ENCODE measurements around the gene ATP1B4. TPM values are rescaled to one million over a fixed set of nuclear protein-coding genes. Genes with fewer than 3 reads are reported as not detected.

ATP1B4 gene
- total and polyA plus RNA-seq, 2 of the 13 experiments (the other 11 are each of a cell fraction or from before 2014, with no cell fraction given) = not detected

DNA sequence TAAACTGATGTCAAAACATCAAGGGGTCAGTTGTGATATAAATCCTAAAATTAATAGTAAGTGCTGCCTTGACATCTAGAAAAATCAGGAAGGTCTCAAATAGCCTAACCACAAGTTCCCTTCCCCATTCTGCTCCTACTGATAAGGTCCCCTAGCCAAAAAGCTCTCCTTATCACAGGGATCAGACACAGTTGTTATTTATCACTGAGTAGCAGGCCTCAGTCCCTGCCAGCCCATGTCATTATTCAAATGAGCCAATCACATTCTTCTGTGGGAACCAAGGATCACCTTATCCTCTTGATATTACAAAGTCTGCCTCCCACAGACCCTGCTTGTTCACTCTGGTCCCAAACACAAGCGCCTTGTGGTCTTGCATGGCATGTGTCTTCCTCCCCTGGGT, 27.3 kb upstream of the ATP1B4 start:
- H3K9me3 ChIP-seq (ENCODE audit: low read length) = peaks cover 8% of the 10 kb centered on the region
- no peaks in the 10 kb centered on the region for H4K20me1 ChIP-seq (ENCODE audit: insufficient read depth, low read length)
- ATAC-seq = no peak
- H3K27ac ChIP-seq (ENCODE audit: extremely low read length, insufficient read depth, low read length) = no peak overlapping the region
- no peaks in the 10 kb centered on the region for H3K79me2 ChIP-seq (ENCODE audit: insufficient read depth, low read length)
- no peak for FAIRE-seq
- H3K9ac ChIP-seq (ENCODE audit: insufficient read depth, low read depth, low read length) = no peak overlapping the region
- H3K4me1 ChIP-seq (ENCODE audit: insufficient read depth, low read length) = no peaks in the 10 kb centered on the region
- BruUV-seq (replicated peaks) = no TSS peak
- DNase-seq (ENCODE audit: low spot score) = no peak
- no peak for TF ChIP-seq ETV6 (CRISPR knock-in tag; conservative IDR thresholded peaks at IDR 0.05)
- TF ChIP-seq PCBP1 (IDR thresholded peaks at IDR 0.05; ENCODE audit: borderline replicate concordance, low read depth, low read length) = no peak
- TF ChIP-seq TOE1 (CRISPR knock-in tag; IDR thresholded peaks at IDR 0.05) = no peak
- TF ChIP-seq ZNF496 (CRISPR knock-in tag; IDR thresholded peaks at IDR 0.05; ENCODE audit: insufficient replicate concordance) = no peak
- no peak for TF ChIP-seq HNF1B (CRISPR knock-in tag; IDR thresholded peaks at IDR 0.05)
- no peak for TF ChIP-seq KLF9 (CRISPR knock-in tag; IDR thresholded peaks at IDR 0.05; ENCODE audit: low read depth)
- no peak for TF ChIP-seq MYPOP (CRISPR knock-in tag; IDR thresholded peaks at IDR 0.05)
- no peak for TF ChIP-seq ZNF709 (CRISPR knock-in tag; IDR thresholded peaks at IDR 0.05)
- TF ChIP-seq, protein P1, sequence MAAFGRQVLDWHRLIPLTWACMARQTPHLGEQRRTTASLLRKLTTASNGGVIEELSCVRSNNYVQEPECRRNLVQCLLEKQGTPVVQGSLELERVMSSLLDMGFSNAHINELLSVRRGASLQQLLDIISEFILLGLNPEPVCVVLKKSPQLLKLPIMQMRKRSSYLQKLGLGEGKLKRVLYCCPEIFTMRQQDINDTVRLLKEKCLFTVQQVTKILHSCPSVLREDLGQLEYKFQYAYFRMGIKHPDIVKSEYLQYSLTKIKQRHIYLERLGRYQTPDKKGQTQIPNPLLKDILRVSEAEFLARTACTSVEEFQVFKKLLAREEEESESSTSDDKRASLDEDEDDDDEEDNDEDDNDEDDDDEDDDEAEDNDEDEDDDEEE (CRISPR knock-in tag; IDR thresholded peaks at IDR 0.05) = no peak
- no peak for TF ChIP-seq MAFK (conservative IDR thresholded peaks at IDR 0.05 in 1 of 2, IDR thresholded peaks at IDR 0.05 in 1 of 2; ENCODE audit: low read length in 2 of 2)
- no peak for TF ChIP-seq DBP (CRISPR knock-in tag; IDR thresholded peaks at IDR 0.05; ENCODE audit: not compliant biosample characterization)
- TF ChIP-seq SUZ12 (IDR thresholded peaks at IDR 0.05; ENCODE audit: low read depth, low read length) = no peak
- no peak for TF ChIP-seq DR1 (CRISPR knock-in tag; IDR thresholded peaks at IDR 0.05)
- no peak for TF ChIP-seq PBX2 (CRISPR knock-in tag; IDR thresholded peaks at IDR 0.05)
- no peak for TF ChIP-seq SALL1 (CRISPR knock-in tag; IDR thresholded peaks at IDR 0.05)
- no peak overlapping the region for H2AFZ ChIP-seq (ENCODE audit: low read length)
- CTCF ChIA-PET (ENCODE audit: low intra/inter-chr PET ratio, low total read pairs) = no interaction called here
- no peak overlapping the region for H3K4me2 ChIP-seq (ENCODE audit: low read depth, low read length)
- H3K27me3 ChIP-seq (ENCODE audit: control insufficient read depth in 1 of 2, insufficient read depth in 2 of 2, low read length in 2 of 2) = no peaks in the 10 kb centered on the region
- POLR2A ChIA-PET = no interaction called here
- H3K36me3 ChIP-seq (replicated peaks in 1 of 2; ENCODE audit: control insufficient read depth in 1 of 2, insufficient read depth in 2 of 2, low read length in 2 of 2) = no peaks in the 10 kb centered on the region
- H3K4me3 ChIP-seq (replicated peaks in 1 of 3; ENCODE audit: insufficient read depth in 1 of 3, low read depth in 2 of 3, low read length in 3 of 3) = no peak overlapping the region
- 0% methylated on average over 1 of the region's 1 CpG for WGBS (ENCODE audit: low lambda C conversion rate)
- in situ Hi-C loops (cut with HindIII; ENCODE audit: extremely low pct_ligation_motif_present, low pct_unique_long_range_greater_than_20kb) (no loop called here), intact Hi-C loops (cut with micrococcal nuclease; ENCODE audit: unreplicated experiment) (no loop called here)
